ENCODE data around the gene MX1. TPM values are rescaled to one million over a fixed set of nuclear protein-coding genes. Genes with fewer than 3 reads are reported as not detected.

MX1 gene
- total RNA-seq, 1 donor = 16.0 TPM

GRCh38 chr21:41480086-41480690, 54.1 kb downstream of the MX1 start:
- TF ChIP-seq CTCF (IDR thresholded peaks at IDR 0.05; ENCODE audit: insufficient read depth, low read depth, low read length) = no peak
- no peak for DNase-seq (ENCODE audit: low read depth)

GRCh38 chr21:41481191-41481590, 55.2 kb downstream of the MX1 start:
- no peak for TF ChIP-seq CTCF (IDR thresholded peaks at IDR 0.05; ENCODE audit: insufficient read depth, low read depth, low read length)
- peak; percentile 51 for DNase-seq (ENCODE audit: low read depth)
- no peak overlapping the region for H3K4me3 ChIP-seq (ENCODE audit: low read depth, low read length)

More at GRCh38 chr21:41480086-41480690, 54.1 kb downstream of the MX1 start:
- no peak overlapping the region for H3K4me3 ChIP-seq (ENCODE audit: low read depth, low read length)

- TF ChIP-seq CTCF (IDR thresholded peaks at IDR 0.05; ENCODE audit: insufficient read depth, low read depth, low read length) = no peak
- H3K4me3 ChIP-seq (ENCODE audit: low read depth, low read length) = no peak overlapping the region
- peak; percentile 61 for DNase-seq (ENCODE audit: low read depth)
Measured at GRCh38 chr21:41482301-41482700, 56.3 kb downstream of the MX1 start.

GRCh38 chr21:41482980-41483379, 56.9 kb downstream of the MX1 start:
- DNase-seq (ENCODE audit: low read depth) = no peak
- no peak overlapping the region for H3K4me3 ChIP-seq (ENCODE audit: low read depth, low read length)
- no peak for TF ChIP-seq CTCF (IDR thresholded peaks at IDR 0.05; ENCODE audit: insufficient read depth, low read depth, low read length)

- no peak for TF ChIP-seq CTCF (IDR thresholded peaks at IDR 0.05; ENCODE audit: insufficient read depth, low read depth, low read length)
- H3K4me3 ChIP-seq (ENCODE audit: low read depth, low read length) = no peak overlapping the region
- DNase-seq (ENCODE audit: low read depth) = peak; percentile 17
Measured at GRCh38 chr21:41483415-41483814, 57.4 kb downstream of the MX1 start.

- TF ChIP-seq CTCF (IDR thresholded peaks at IDR 0.05; ENCODE audit: insufficient read depth, low read depth, low read length) = no peak
- H3K4me3 ChIP-seq (ENCODE audit: low read depth, low read length) = no peak overlapping the region
- no peak for DNase-seq (ENCODE audit: low read depth)
Measured at GRCh38 chr21:41483973-41484372, 57.9 kb downstream of the MX1 start.

- no peak for TF ChIP-seq CTCF (IDR thresholded peaks at IDR 0.05; ENCODE audit: insufficient read depth, low read depth, low read length)
- H3K4me3 ChIP-seq (ENCODE audit: low read depth, low read length) = no peak overlapping the region
- DNase-seq (ENCODE audit: low read depth) = no peak
Measured at GRCh38 chr21:41487082-41487481, 61.0 kb downstream of the MX1 start.

Measured in fibroblast of villous mesenchyme (primary cell).